HEK293 (cell line): ENCODE data around the gene VCL.

Experiments
- CTCF ChIA-PET: fragments of 350-600 bp; formaldehyde crosslinking; extraction: SDS; loops from one replicate; lab custom pipeline; 2021; ENCODE audit warnings: antibody characterized with exemption; lab: Yijun Ruan, JAX
- POLR2A ChIA-PET: fragments of 300-600 bp; formaldehyde crosslinking; extraction: SDS; loops from one replicate; lab custom pipeline; 2020; ENCODE audit warnings: antibody characterized with exemption, inconsistent platforms; lab: Yijun Ruan, JAX
- H3K27ac ChIP-seq: fragments of 200-500 bp; sonication (Bioruptor generic); 2 replicates; pipeline ENCODE4 v1.5.1; 2014; ENCODE audit warnings: low read depth, low read length, control low read depth, inconsistent platforms; ENCODE audit errors: extremely low read depth
- H3K36me3 ChIP-seq, 2 experiments: fragments of 200-500 bp in 1 of 2; sonication (Bioruptor generic) in 1 of 2; 1 replicate in 1 of 2; 2 replicates in 1 of 2; pipeline ENCODE4 v1.5.1; 2014 to 2017; ENCODE audit warnings: inconsistent platforms in 2 of 2, low read length in 2 of 2; ENCODE audit not compliant: control insufficient read depth in 2 of 2, insufficient read depth in 1 of 2
- H3K4me1 ChIP-seq: fragments of 200-500 bp; sonication (Bioruptor generic); 2 replicates; pipeline ENCODE4 v1.5.1; 2014; ENCODE audit warnings: mild to moderate bottlenecking, low read length, inconsistent platforms; ENCODE audit not compliant: control insufficient read depth, insufficient read depth
- H3K4me3 ChIP-seq: 2 replicates; pipeline ENCODE4 v1.5.1; 2011; ENCODE audit warnings: low read depth, mild to moderate bottlenecking, control low read depth, low read length, moderate library complexity
- H3K9me3 ChIP-seq: fragments of 200-500 bp; sonication (Bioruptor generic); 2 replicates; pipeline ENCODE4 v1.5.1; 2014; ENCODE audit warnings: low read depth, low read length, inconsistent platforms; ENCODE audit not compliant: control insufficient read depth, insufficient read depth
- ATF2 ChIP-seq: fragments of 450-650 bp; formaldehyde crosslinking; IDR thresholded peaks from 2 replicates; pipeline ENCODE4 v1.5.1; 2016; ENCODE audit warnings: missing biosample characterization, missing genetic modification characterization, low read depth
- GFI1B ChIP-seq: fragments of 450-650 bp; formaldehyde crosslinking; IDR thresholded peaks from 2 replicates; pipeline ENCODE4 v1.5.1; 2016; ENCODE audit warnings: missing biosample characterization, missing genetic modification characterization
- PRDM1 ChIP-seq: fragments of 450-650 bp; formaldehyde crosslinking; IDR thresholded peaks from 2 replicates; pipeline ENCODE4; 2016; ENCODE audit warnings: missing biosample characterization, missing genetic modification characterization
- SP7 ChIP-seq: fragments of 450-650 bp; formaldehyde crosslinking; IDR thresholded peaks from 2 replicates; pipeline ENCODE4 v1.5.1; 2016; ENCODE audit warnings: missing biosample characterization, missing genetic modification characterization
- TSHZ1 ChIP-seq: fragments of 450-650 bp; formaldehyde crosslinking; IDR thresholded peaks from 2 replicates; pipeline ENCODE4 v1.5.1; 2016; ENCODE audit warnings: missing biosample characterization, missing genetic modification characterization, borderline replicate concordance
- ZBTB48 ChIP-seq: fragments of 450-650 bp; formaldehyde crosslinking; IDR thresholded peaks from 2 replicates; pipeline ENCODE4 v1.5.1; 2016; ENCODE audit warnings: missing biosample characterization, missing genetic modification characterization
- ZBTB7A ChIP-seq: fragments of 450-650 bp; formaldehyde crosslinking; IDR thresholded peaks from 2 replicates; pipeline ENCODE4 v1.5.1; 2016; ENCODE audit warnings: low read depth, missing biosample characterization, missing genetic modification characterization
- ZFP3 ChIP-seq: fragments of 450-650 bp; formaldehyde crosslinking; IDR thresholded peaks from 2 replicates; pipeline ENCODE4 v1.5.1; 2016; ENCODE audit warnings: low read depth, missing biosample characterization, missing genetic modification characterization
- ZNF121 ChIP-seq: fragments of 450-650 bp; formaldehyde crosslinking; IDR thresholded peaks from 2 replicates; pipeline ENCODE4 v1.5.1; 2016; ENCODE audit warnings: missing biosample characterization, missing genetic modification characterization
- ZNF174 ChIP-seq: fragments of 450-650 bp; formaldehyde crosslinking; IDR thresholded peaks from 2 replicates; pipeline ENCODE4 v1.5.0; 2017; ENCODE audit warnings: missing biosample characterization, mild to moderate bottlenecking, missing genetic modification characterization
- ZNF175 ChIP-seq: fragments of 450-650 bp; formaldehyde crosslinking; IDR thresholded peaks from 2 replicates; pipeline ENCODE4 v1.5.1; 2016; ENCODE audit warnings: missing biosample characterization, missing genetic modification characterization
- ZNF239 ChIP-seq: fragments of 450-650 bp; formaldehyde crosslinking; IDR thresholded peaks from 2 replicates; pipeline ENCODE4 v1.5.1; 2016; ENCODE audit warnings: missing biosample characterization, missing genetic modification characterization
- ZNF302 ChIP-seq: fragments of 450-650 bp; formaldehyde crosslinking; IDR thresholded peaks from 2 replicates; pipeline ENCODE4 v1.5.1; 2016; ENCODE audit warnings: missing biosample characterization, missing genetic modification characterization, low read depth
- ZNF335 ChIP-seq: fragments of 450-650 bp; formaldehyde crosslinking; conservative IDR thresholded peaks from 2 replicates; pipeline ENCODE4 v1.5.1; 2016; ENCODE audit warnings: missing biosample characterization, missing genetic modification characterization
- ZNF341 ChIP-seq: fragments of 450-650 bp; formaldehyde crosslinking; IDR thresholded peaks from 2 replicates; pipeline ENCODE4; 2016; ENCODE audit warnings: low read depth, missing biosample characterization, missing genetic modification characterization
- ZNF37A ChIP-seq: fragments of 450-650 bp; IDR thresholded peaks from 2 replicates; pipeline ENCODE4 v1.5.1; 2018; ENCODE audit warnings: missing biosample characterization, missing genetic modification characterization
- ZNF473 ChIP-seq: fragments of 450-650 bp; formaldehyde crosslinking; IDR thresholded peaks from 2 replicates; pipeline ENCODE4 v1.5.1; 2017; ENCODE audit warnings: missing biosample characterization, missing genetic modification characterization
- ZNF580 ChIP-seq: fragments of 450-650 bp; formaldehyde crosslinking; IDR thresholded peaks from 2 replicates; pipeline ENCODE4 v1.5.1; 2016; ENCODE audit warnings: missing biosample characterization, missing genetic modification characterization
- ZNF600 ChIP-seq: fragments of 450-650 bp; formaldehyde crosslinking; IDR thresholded peaks from 2 replicates; pipeline ENCODE4 v1.5.1; 2016; ENCODE audit warnings: missing biosample characterization, missing genetic modification characterization
- ZNF768 ChIP-seq: fragments of 450-650 bp; formaldehyde crosslinking; IDR thresholded peaks from 2 replicates; pipeline ENCODE4 v1.5.1; 2018; ENCODE audit warnings: missing biosample characterization, mild to moderate bottlenecking, missing genetic modification characterization
- TF ChIP-seq, protein P1 (sequence below): fragments of 450-650 bp; formaldehyde crosslinking; IDR thresholded peaks from 2 replicates; pipeline ENCODE4 v1.5.1; 2017; ENCODE audit warnings: missing biosample characterization, missing genetic modification characterization
- TF ChIP-seq, protein P2 (sequence below): fragments of 450-650 bp; formaldehyde crosslinking; IDR thresholded peaks from 2 replicates; pipeline ENCODE4 v1.5.1; 2016; ENCODE audit warnings: missing biosample characterization, missing genetic modification characterization

The VCL gene

DNA sequence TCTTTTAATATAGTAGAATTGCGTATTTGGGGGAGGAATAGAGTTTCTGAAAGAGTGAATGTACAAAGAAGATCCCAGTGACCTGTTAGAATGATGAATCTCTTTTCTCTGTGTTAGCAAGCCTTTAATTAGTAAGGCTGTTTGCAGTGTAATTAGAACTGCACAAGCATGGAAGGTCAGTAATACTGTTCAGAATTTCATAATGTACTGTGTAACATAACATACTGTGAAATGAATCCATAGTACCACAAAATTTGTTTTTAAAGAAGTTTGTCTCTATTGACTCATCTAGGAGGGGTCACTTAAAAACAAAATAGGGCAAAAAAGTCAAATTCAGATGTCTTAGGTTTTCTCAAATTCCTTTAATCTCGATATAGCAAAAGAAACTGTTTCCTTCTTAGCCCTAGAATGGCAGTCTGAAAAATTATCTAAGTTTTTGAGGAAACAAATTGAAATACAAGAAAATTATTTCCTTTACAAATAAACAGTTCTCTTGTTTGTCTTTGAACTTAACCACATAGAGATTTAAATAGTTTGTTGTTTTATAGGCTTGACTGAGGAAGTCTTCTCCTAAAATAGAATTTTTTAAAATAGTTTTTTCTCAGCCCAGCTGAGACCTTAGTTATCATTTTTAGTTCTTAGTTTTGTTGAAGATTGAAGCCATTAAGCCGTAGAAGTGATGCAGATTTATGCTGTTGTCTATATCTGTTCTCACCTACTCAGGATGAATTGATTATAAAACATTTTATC, 165.6 kb downstream of the VCL start:
- CTCF ChIA-PET: interaction anchor here (0.5 kb wide), 1 partner anchor 81 kb away, joined by 3 read pairs; no protein-coding TSS in a partner anchor
- Histone ChIP-seq H3K4me3 (no peak overlapping the region), H3K27ac (no peak overlapping the region), H3K4me1 (peaks cover 17% of the 10 kb centered on the region), H3K9me3 (no peaks in the 10 kb centered on the region), H3K36me3 (no peaks in the 10 kb centered on the region; a peak in 1 of 3 replicates)
- TF ChIP-seq ZNF335 (tag by site-specific recombination): no peak
- TF ChIP-seq, protein P1, sequence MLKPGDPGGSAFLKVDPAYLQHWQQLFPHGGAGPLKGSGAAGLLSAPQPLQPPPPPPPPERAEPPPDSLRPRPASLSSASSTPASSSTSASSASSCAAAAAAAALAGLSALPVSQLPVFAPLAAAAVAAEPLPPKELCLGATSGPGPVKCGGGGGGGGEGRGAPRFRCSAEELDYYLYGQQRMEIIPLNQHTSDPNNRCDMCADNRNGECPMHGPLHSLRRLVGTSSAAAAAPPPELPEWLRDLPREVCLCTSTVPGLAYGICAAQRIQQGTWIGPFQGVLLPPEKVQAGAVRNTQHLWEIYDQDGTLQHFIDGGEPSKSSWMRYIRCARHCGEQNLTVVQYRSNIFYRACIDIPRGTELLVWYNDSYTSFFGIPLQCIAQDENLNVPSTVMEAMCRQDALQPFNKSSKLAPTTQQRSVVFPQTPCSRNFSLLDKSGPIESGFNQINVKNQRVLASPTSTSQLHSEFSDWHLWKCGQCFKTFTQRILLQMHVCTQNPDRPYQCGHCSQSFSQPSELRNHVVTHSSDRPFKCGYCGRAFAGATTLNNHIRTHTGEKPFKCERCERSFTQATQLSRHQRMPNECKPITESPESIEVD: peak; percentile 65
- TF ChIP-seq SP7 (tag by site-specific recombination): peak; percentile 62; the same call in 1 of the 2 replicates
- TF ChIP-seq GFI1B: no peak
- POLR2A ChIA-PET: interaction anchor here (1.6 kb wide), 1 partner anchor 12 kb away, joined by 6 read pairs; the partner anchor contains the start of genes ADK and AP3M1

- Histone ChIP-seq H3K9me3 (no peaks in the 10 kb centered on the region), H3K27ac (no peak overlapping the region), H3K4me3 (no peak overlapping the region), H3K36me3 (no peaks in the 10 kb centered on the region; a peak in 1 of 3 replicates), H3K4me1 (peaks cover 17% of the 10 kb centered on the region)
- ChIA-PET CTCF (interaction anchor here (0.6 to 0.9 kb wide), 2 partner anchors 12 to 898 kb away, joined by 3 read pairs; no protein-coding TSS in a partner anchor), POLR2A (interaction anchor here (1.4 to 3.1 kb wide), 3 partner anchors 11 to 14 kb away, joined by 4 to 22 read pairs (median 8); partner anchors contain the start of genes ADK and AP3M1)
- no peak for TF ChIP-seq ZNF473 (tag by site-specific recombination)
- TF ChIP-seq PRDM1 (tag by site-specific recombination): peak; percentile 64; the same call in 1 of the 2 replicates
- TF ChIP-seq, protein P2, sequence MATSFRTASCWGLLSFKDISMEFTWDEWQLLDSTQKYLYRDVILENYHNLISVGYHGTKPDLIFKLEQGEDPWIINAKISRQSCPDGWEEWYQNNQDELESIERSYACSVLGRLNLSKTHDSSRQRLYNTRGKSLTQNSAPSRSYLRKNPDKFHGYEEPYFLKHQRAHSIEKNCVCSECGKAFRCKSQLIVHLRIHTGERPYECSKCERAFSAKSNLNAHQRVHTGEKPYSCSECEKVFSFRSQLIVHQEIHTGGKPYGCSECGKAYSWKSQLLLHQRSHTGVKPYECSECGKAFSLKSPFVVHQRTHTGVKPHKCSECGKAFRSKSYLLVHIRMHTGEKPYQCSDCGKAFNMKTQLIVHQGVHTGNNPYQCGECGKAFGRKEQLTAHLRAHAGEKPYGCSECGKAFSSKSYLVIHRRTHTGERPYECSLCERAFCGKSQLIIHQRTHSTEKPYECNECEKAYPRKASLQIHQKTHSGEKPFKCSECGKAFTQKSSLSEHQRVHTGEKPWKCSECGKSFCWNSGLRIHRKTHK (tag by site-specific recombination): no peak
- no peak for TF ChIP-seq ZNF121 (tag by site-specific recombination)
- no peak for TF ChIP-seq ZNF37A (tag by site-specific recombination)
- TF ChIP-seq ZNF768 (tag by site-specific recombination): peak; percentile 88
- 0 out of 2 replicates have a peak, but pooled peaks have one; percentile 19 for TF ChIP-seq ZNF341
- no peak for TF ChIP-seq ATF2 (tag by site-specific recombination)
- no peak for TF ChIP-seq ZFP3 (tag by site-specific recombination)
- no peak for TF ChIP-seq TSHZ1
- TF ChIP-seq ZNF580: peak; percentile 64; the same call in 1 of the 2 replicates
- TF ChIP-seq ZNF600: no peak
- TF ChIP-seq ZNF239 (tag by site-specific recombination): no peak
- no peak for TF ChIP-seq ZNF174
- no peak for TF ChIP-seq ZNF175 (tag by site-specific recombination)
- TF ChIP-seq ZBTB48 (tag by site-specific recombination): no peak
- TF ChIP-seq ZBTB7A (tag by site-specific recombination): no peak
- TF ChIP-seq ZNF302 (tag by site-specific recombination): no peak
Observed at GRCh38 chr10:74164716-74165529, 167.0 kb downstream of the VCL start.
